GM19193 (cell line): ENCODE measurements around the gene CLEC6A.

ENCODE experiments used
- POLR2A ChIP-seq: IDR thresholded peaks from 4 replicates; pipeline ENCODE4 v1.6.1; 2011; ENCODE audit not compliant: insufficient read depth, insufficient read length; ENCODE audit errors: extremely low read depth

The CLEC6A gene

GRCh38 chr12:8455727-8456360, at the start of gene CLEC6A:
TSS of gene CLEC6A (plus strand) at chr12:8455962. CDS start at chr12:8456112, 150 bp downstream.
- TF ChIP-seq POLR2A: no peak

DNA sequence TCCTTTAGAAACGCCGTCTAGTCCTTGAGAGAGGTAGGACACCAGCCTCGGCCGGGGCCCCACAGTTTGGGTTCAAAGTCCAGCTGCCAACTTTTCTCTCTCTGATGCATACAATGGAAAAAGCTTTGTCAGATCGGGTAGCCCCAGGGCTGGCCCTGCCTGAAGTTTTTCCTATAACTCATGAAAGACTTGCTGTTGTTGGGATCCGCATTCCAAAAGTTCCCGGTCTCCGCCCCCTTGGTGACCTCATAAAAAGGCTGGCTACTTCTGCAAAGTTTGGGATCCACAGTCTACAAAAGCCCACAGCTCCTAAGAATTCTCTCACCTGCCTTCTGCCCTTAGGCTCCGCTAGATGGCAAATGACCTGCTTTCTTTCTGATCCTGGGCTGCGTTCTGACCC, 35.3 kb upstream of the CLEC6A start:
- TF ChIP-seq POLR2A: no peak

- no peak for TF ChIP-seq POLR2A
These were observed 10.0 kb upstream of the CLEC6A start for GRCh38 chr12:8445731-8446130.

GRCh38 chr12:8446642-8447547, 8.9 kb upstream of the CLEC6A start:
- no peak for TF ChIP-seq POLR2A

DNA sequence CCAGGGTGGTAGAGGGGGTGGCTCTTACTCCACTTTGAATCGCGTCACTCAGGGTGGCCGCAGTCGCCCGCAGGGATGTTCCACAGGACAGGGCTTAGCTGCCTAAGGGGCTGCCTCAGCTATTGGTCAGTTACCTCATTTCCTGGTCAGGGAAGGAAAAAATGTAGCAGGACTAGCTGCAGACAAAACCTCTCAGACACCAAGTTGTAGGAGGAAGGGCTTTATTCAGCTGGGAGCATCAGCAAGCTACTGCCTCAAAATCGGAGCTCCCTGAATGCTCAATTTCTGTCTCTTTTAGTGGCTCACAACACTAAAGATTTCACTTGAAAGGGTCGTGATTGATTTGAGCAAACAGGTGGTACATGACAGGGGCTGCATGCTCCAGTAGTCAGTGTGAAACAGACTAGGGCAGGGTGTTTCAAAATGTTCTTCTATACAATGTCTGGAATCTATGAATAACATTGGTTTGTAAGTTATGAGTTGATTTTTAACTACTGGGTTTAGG, 6.4 kb upstream of the CLEC6A start:
- no peak for TF ChIP-seq POLR2A

- no peak for TF ChIP-seq POLR2A
These were observed 3.7 kb upstream of the CLEC6A start for GRCh38 chr12:8452036-8452435.

- TF ChIP-seq POLR2A: no peak
These were observed 2.7 kb upstream of the CLEC6A start for GRCh38 chr12:8453021-8453513.

DNA sequence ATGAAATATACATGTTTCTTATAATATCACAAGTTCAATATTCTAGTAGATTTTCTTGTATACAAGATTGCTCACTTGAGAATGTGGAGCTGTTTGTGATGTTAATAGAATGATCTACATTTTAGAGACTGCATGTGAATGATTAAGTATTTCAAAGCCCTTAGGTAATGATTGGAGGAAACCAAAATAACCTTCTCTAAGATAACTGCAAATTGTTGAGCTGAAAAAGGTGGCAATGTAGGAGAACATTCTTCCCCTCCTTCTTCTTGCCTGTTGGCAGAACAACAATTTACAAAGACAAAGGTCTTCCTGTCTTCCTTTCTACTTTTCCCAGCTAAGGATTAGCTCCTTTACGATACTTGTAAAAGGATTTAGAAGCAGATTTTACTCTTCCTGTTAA, 2.0 kb upstream of the CLEC6A start:
- TF ChIP-seq POLR2A: no peak

GRCh38 chr12:8455271-8455670, 491 bp upstream of the CLEC6A start:
- no peak for TF ChIP-seq POLR2A

DNA sequence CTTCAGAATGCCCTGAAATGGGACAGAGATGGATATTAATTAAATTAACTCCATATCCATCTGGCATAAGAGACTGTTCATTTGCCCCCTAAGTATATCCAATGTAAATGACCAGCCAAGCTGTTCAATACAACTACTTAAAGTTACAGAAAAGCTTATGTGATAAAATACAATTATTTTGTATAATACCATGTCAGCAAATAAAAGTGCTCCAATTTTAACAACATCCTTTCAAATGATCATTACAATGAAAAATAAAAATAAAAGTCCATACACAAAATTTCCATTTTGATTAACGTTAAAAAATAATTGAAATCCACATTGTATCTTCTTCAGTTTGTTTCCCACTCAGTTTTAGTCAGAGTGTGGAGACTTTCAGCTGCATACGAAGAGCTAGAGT, 5.7 kb downstream of the CLEC6A start:
- no peak for TF ChIP-seq POLR2A

GRCh38 chr12:8465301-8465996, 9.7 kb downstream of the CLEC6A start:
- no peak for TF ChIP-seq POLR2A

DNA sequence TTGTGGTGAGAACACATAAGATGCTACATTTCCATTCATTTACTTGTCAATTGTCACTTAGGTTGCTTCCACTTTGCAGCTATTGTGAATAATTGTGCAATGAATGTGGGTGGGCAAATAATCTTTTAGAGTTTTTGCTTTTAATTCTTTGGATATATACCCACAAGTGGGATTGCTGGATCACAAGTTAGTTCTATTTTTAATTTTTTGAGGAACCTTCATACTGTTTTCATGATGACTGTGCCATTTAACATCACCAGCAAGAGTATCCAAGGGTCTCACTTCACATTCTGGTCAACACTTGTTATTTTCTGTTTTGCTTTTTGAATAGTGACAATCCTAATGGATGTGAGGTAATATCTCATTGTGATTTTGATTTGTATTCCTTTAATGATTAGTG, 10.5 kb downstream of the CLEC6A start:
- no peak for TF ChIP-seq POLR2A

- no peak for TF ChIP-seq POLR2A
These were observed 15.3 kb downstream of the CLEC6A start for GRCh38 chr12:8471090-8471489.

- no peak for TF ChIP-seq POLR2A
These were observed 19.9 kb downstream of the CLEC6A start for GRCh38 chr12:8475508-8476203.

- TF ChIP-seq POLR2A: no peak
These were observed 26.9 kb downstream of the CLEC6A start for GRCh38 chr12:8482571-8483061.

DNA sequence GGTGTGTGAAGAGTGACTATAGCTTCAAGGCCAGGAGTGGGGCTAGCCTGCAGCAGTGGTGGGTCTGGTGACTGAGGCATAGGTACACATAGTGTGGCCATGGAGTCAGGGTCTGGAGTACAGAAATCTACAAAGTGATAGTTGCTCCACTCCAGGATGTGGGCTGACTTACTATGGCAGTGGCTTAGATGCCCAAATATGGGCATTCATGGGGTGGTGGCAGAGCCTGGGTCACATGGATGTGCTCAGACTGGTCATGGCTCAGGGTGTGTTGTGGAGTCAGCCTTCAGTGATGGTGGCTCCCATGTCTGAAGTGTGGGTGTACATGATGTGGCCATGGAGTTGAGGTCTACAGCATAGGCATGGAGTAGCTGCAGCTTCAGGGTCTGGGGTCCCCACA, 27.3 kb downstream of the CLEC6A start:
- TF ChIP-seq POLR2A: no peak
